HG03457 (cell line): ENCODE results near the gene TBL3.
"Not testable (repeated sequence)": the region's sequence is repeated elsewhere in the genome, so short reads cannot be mapped to it uniquely, and the experiment has no call there.

Experiments used
- ATAC-seq: cut with Tn5 transposase; IDR thresholded peaks from one replicate; pipeline ENCODE4 v1.9.1; 2021; ENCODE audit warnings: moderate number of reproducible peaks; ENCODE audit not compliant: unreplicated experiment

TBL3 gene

DNA sequence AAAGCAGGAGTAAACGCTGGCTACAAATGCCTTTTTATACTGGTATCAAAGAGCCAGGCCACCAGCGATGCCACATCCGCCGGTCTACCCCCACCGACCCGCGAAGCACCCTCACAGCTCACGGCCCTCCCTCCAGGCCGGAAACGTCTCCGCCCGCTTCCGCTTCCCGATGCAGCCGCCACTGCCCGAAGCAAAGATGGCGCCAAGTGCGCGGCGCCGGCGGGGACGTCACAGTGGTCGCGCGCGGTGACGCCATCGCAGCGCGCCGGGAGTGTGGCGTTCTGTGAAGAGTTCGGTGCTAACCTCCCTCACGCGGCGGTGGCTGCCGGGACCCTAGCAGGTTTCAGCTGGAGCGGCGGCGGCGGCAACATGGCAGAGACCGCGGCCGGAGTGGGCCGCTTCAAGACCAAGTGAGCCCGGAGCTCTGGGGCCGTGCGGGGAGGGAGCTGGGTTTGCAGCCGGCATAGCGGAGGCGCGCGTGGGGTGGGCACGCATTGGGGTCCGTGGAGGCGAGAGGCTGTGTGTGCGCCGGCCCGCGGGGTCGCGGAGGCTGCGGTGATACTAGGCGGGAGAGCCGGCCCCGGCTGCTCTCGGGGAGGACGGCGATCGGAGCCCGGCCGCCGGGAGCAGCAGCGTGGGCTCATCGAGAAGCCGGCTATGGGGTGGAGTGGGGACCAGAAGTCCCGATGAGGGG is at the start of gene TBL3:
Gene TBL3 (plus strand): TSS at position 258 of the 694 bp plus-strand sequence. CDS start 112 bp downstream, at position 370.
- peak; percentile 54 for ATAC-seq

DNA sequence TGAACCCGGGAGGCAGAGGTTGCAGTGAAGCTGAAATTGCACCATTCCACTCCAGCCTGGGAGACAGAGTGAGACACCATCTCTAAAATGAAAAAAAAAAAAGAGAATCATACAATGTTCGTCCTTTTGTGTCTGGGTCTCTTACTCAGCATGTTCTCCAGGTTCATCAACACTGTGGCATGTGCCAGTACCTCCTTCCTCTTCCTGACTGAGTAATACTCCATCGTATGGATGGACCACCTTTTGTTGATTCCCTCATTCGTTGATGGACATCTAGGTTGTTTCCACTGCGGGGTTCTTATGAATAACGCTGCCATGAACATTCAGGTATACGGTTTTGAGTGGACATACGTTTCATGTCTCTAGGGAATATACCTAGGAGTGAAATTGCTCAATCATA is 49.5 kb upstream of the TBL3 start:
- no peak for ATAC-seq

DNA sequence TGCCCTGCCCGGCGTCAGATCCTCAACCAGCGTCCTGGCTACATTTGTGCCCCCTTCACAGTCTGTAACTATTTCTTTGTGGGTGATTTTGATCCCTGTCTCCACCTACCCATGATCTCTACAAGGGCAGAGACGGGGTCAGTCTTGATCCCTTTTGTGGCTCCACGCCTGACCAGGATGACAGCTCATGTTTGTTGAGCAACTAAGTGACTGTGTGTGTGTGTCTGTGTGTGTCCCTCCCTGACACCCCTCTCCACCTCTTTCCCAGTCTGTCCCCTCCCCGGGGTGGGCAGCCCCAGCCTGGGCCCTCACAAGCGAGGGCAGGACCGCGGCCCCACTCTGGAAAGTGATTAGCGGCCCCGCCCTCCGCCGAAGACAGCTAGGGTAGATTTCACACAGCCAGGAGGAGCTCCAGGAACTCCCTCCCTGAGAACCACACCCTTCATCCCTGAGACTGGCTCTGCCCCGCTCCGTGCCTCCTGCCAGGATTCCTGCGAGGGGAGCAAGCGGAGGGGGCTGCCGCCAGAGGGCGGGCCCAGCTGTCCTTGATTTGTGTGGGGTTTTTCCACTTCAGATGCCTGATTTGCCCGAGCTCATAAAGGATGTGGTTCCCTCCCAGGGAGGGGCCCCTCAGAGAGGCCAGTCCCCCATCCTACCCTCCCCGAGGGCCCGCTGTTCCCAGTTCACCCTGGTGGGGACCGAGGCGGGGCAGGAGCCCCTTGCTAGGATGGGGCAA is 48.4 kb upstream of the TBL3 start:
- ATAC-seq, result no peak

DNA sequence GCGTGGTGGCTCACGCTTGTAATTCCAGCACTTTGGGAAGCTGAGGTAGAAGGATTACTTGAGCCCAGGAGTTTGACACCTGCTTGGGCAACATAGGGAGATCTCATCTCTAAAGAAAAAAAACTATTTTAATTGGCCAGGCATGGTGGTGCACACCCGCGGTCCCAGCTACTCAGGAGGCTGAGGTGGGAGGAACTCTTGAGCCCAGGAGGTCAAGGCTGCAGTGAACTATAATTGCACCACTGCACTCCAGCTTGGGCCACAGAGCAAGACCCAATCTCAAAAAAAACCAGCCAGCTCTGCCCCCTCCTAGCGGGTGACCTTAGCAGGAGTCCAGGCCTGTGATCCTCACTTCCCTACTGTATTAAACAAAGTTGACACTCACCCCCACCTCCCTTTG is 47.8 kb upstream of the TBL3 start:
- ATAC-seq, result no peak

DNA sequence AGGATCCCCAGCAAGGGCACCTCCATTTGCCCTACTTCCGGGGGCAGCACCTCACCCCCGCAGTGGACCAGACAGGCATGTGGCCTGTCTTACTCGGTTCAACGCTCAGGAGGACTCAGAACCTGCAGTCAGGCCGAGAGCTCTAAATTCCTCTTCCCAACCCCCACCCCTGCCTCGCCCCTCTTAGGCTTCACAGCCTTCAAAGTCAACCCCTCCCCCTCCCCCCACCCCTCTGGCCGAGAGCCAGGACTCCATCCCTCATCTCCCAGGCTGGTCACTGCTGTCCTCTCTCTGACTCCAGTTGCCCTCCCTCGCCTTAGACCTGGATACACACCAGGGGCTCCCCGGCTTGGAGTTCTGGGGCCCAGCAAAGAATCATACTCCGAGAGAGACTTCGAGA is 45.6 kb upstream of the TBL3 start:
- no peak for ATAC-seq

DNA sequence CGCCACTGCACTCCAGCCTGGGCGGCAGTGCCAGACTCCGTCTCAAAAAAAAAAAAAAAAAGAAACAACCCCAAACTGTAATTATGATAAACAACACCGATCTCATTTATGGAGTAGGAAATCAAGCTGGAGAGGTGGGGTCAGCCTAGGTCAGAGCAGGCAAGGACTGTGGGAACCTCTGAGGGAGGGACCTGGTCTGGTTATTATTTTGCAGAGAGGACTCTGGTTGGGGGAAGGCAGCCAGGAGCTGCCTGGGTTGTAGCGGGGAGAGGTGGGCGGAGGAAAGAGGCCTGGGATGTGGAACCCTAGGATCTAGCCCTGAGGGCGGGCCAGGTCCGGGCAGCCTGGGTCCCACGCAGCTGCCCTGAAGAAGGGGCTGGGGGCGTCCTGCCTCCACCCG is 42.7 kb upstream of the TBL3 start:
- ATAC-seq, result no peak

DNA sequence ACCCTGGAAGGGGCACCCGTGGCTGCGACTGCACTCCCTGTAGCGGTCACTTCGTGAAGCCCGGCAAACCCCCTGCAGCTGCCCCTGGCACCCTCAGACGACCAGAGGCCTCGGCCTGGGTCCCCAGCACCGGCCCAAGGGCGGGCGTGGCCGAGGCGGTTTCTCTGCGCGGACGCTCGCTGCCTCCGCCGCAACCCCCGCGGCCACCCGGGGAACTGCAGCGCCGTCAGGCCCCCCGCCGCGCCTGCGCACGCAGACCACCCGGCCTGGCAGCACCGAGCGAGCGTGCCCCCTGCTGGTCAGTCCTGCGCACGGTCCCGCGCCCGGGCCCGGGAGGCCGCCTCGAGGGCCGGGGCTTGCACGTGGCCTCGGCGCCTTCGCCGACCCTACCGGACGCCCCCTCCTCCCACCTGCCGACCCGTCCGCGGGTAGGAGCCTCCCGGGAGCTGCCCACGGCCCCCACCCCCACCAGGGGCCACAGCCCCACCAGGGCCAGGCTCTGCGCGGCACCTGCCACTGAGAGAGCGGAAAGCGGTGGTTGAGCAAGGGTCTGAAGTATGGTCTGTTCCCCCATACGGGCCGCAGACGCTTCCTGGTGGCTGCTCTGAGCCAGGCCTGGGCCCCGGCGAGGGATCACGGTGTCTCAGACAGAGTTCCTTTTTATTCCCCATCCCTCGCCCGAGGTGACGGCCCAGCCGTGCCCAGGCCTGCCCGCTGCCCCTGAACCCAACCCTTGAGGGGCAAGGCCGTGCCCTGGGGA is 42.1 kb upstream of the TBL3 start:
- ATAC-seq, result peak; percentile 44

DNA sequence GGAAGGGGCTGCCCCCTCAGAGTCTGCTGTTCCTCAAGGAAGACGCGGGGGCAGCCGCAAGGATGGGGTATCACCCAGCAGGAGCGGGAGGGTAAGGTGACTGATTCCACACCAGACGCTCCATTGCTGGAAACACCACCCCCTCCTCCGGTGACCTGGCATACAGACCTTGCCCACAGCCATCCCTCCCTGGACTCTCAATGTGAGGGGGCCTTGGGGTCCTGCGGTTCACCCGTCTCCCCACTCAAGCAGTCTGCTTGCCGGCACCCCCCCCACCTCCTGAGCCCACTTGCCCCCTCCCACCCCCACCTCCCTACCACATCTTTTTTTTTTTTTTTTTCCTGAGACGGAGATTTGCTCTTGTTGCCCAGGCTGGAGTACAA is 41.5 kb upstream of the TBL3 start:
- no peak for ATAC-seq

DNA sequence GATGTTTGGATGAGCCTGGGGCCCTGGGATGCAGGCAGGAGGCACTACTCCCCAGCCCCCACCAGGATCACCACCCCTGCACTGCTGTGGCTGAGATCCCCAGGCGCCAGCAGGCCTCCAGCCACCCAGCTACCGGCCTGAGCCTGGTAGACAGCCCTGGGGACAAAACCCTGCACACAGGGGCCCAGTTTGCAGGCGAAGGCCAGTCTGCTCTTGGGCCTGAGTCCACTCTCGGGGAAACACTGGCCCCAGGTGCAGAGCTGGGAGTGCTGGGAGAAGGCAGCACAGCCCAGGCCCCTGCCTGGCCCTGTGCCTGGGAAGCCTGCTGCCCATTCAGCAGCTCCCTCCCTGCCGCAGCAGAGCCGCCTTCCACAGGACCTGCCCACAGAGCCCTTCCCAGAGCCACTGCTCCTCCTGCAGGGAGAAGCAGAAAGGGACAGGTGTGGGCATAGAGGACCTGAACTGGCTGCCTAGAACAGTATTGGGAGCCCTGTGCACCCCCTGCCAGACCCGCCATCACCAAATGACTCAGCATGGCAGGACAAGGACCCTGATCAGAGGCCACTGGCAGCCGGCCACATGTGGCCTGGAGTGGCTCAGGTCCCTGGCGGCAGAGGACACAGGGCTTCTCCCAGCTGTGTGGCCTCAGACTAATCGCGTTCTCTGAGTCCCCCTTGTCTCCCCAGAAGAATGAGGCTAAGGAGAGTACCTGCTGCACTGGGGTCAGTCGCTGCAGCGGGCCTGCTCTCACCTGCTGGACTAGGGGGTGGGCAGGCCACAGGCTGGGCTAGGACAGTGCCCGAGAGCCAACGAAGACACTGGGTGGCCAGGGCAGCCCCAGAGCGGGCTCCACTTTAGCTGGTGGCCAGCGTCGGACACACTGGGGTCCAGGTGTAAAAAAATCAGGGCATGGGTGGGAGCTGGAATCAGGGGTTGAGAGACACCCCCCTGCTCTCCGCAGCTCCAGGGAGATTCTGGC is 39.5 kb upstream of the TBL3 start:
- no peak for ATAC-seq

DNA sequence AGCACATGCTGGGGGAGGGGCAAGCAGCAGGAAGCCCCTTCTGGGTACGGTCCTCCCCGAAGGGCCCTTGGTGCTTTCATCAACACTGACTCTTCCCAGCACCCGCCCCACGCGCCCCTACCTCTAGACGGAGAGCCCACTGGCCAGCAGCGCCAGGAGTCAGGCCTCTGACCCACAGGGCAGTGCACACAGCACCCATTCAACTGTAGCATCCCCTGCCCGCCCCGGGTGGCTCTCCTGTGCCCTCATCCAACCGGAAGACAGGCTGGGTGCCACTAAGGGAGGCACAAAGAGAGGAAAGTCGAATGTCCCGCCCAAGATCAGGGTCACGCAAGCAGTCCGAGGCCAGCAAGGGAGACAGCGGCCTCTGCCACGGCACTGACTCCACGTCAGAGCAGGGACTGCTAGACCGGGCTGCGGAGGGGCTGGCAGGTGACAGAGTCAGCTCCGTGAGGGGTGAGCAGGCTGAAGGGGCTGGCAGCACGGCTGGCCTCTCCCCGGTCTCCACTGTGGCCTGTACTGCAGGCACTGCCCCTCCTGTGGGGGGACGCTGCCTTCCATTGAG is 38.7 kb upstream of the TBL3 start:
- ATAC-seq, result no peak

DNA sequence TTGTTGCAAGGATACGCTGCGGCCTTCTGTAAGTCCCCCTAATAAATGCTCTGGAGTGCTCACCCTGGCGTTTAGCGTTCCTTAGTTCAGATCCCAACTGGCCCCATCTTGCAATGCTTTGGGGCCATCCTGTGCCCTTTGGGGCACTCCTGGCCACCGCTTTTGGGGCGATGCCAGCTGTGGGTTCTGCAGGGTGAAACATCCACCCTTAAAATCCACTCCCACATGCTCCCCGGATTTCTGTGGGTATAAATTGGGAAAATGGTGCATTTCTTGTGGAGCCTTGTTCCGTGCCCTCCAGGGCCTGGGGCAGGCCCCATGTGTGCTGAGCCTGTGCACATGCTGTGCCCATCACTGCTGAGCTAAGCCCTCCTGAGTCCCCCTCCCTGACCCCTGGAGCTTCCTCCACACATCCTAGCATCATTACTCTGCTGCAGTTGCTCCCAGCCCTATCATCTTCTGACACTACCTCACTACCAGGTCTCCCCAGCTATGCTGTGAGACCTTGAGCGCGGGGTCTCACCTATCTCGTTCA is 34.8 kb upstream of the TBL3 start:
- ATAC-seq, result no peak

DNA sequence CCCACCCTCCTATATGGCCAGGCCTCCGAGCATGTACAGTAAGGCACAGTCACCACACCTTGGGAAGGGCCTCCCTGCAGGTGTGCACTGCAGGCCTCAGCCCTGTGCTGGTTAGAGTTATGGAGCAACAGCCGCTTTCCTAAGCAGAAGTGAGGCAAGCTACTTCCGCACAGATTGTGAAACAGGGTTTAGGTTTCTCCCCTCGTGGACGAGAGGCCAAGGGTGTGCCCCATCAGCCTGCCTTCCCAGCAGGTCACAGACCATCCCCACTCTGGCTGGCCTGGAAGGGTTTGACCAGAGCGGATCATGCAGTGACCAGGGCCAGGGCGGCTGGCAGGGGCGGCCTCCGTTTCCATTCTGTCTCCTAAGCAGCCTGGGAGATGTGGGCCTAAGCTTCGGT is 33.5 kb upstream of the TBL3 start:
- ATAC-seq, result no peak

DNA sequence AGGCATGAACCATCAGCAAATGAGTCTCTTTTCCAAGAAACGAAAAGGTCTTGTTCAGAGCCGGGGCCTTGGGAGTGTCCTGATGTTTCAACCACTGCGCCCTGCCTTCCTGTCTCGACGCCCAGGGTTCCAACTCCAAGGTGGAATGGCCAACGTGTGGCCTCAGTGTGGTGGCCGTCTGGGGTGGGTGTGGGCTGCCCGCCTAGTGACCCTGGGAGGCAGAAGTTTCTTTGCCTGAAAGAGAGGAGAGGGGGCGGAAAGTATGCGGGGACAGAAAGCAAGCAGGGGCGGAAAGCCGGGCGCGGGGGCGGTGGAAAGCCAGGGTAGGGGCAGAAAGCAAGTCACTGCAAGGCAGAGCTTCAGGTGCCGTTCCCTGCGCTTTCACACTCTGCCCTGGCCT is 32.9 kb upstream of the TBL3 start:
- ATAC-seq, result no peak

DNA sequence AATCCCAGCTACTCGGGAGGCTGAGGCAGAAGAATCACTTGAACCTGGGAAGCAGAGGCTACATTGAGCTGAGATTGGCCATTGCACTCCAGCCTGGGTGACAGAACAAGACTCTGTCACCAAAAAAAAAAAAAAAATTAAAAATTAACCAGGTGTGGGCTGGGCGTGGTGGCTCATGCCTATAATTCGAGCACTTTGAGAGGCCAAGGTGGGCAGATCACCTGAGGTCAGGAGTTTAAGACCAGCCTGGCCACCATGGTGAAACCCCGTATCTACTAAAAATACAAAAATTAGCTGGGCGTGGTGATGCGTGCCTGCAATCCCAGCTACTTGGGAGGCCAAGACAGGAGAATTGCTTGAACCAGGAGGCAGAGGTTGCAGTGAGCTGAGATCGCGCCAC is 32.0 kb upstream of the TBL3 start:
- not testable (repeated sequence) for ATAC-seq

DNA sequence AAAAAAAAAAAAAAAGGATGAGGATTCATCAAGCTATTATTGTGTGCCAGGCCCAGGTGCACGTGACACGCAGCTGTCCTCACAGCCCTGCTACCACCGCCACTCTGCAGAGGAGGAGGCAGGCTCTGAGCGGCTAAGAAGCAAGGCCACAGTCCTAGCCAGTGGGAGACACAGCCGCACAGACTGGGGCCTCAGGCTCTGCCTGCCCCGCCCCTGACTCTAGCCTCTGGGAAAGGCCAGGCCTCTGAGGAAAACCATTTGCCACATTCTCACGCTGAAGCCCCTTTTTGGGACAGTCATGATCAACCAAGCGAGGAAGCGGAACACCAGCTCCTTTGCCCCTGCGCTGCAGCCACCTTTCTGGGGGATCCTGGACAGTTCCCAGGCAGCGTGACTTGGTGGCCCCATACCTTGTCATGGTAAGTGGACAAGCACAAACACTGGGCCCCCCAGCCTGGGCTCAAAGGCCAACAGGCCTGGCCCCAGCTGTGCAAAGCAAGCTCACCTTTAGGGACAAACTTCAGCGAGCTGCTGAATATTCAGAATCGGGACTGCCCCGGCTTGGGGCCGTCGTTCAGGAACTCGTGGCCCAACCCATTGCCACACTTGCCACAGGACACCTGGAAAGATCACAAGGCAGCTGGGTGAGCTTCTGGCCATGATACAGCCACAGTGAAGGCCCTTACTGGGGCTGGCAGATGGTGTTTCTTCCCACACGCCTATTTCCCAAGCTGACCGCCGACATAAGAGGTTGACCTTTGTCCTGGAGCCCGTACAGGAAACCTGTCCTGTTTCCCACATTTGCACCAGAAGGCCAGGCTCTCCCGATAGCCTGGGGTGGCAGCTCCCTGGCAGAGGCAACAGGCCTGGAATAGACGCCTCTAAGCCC is 31.3 kb upstream of the TBL3 start:
- no peak for ATAC-seq

DNA sequence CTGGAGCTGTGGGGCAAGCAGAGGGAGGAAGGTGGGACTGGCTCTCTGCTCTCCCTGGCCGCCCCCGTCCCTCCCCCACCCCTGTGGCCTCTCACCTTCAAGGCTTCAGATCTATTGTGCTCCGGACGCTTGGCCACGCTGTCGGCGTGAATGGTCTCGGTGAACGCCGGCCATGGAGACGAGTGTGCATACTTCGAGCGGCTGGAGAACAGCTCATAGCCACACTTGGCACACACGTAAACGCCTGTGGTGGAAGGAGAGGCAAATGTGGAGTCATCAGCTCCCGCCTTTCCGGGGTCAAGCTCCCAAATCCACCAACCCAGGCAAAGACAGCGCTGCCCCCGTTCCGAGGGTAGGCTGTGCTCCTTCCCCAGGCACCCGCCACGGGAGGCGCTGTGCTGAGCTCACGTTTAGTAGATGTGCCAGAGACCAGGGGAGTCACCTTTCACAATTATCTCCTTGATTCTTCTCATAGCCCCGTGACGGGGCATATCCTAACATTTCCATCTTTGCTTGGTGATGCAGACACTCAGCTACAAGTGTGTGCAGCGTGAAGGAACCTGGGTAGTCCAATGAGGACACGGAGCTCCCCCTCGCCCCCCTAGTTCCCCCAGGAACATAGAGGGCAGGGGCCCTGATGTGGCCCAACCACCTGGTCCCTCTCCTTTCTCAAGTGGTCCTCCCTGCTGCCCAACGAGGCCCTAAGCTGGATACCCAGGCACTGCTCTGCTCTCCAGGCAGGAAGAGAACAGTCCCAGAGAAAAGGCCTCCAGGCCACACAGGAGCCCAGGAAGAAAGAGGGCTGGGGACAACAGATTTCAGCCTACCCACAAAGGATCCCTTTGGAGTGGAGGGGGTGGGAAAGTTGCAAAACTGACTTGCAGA is 30.4 kb upstream of the TBL3 start:
- no peak for ATAC-seq

DNA sequence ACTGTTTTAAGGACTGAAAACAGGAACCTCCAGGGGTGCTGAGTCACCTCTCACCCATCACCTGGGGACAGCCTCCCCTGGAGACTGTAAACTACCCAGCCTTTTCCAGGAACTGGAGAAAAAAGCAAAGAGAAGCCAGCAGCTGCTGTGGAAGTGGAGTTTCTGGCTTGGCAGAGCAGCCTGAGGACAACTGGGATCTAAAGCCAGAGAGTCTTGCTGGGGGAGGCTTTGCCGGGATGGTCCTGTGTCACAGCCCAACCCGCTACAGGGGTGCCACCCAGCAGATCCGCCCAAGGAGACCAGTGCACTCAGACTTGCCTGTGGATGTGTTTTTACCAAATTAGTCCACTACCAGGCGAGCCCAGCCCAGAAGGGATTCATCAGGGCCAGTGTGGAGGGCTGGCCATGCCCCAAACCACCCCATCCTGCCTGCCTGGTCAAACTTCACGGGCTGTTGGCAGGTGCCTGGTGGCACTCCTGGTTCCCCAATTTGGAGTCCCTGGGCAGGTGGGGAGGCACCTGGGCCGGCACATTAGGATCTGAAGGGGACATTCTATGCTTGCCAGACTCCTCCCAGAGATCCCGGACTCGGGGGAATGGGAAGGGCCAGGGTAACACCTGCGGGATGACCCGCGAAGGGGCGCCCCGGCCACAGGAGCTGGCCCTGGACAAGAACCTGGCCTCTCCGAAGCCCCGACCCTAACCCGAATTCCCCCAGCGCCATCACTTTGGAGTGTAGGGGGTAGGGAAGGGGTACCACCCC is 29.6 kb upstream of the TBL3 start:
- no peak for ATAC-seq
